BLaER1 treated with 17β-estradiol and CSF1 and Interleukin-3, amounts not matched to agents 10 nM and 100 nM (cell line): ENCODE measurements around the gene GNAQ.
A peak's percentile ranks its signal among the peaks of the same experiment; 100 is the strongest.

Experiments used
- H3K27ac ChIP-seq, 11 experiments: shearing (Covaris generic); formaldehyde crosslinking; 2 replicates each; pipeline ENCODE4 v1.8.1; 2022
- H3K27me3 ChIP-seq, 11 experiments: shearing (Covaris generic); formaldehyde crosslinking; 2 replicates each; pipeline ENCODE4 v1.8.1; 2022
- H3K36me3 ChIP-seq, 11 experiments: shearing (Covaris generic); formaldehyde crosslinking; 2 replicates each; pipeline ENCODE4 v1.8.1; 2022
- H3K4me1 ChIP-seq, 10 experiments: shearing (Covaris generic); formaldehyde crosslinking; 2 replicates each; pipeline ENCODE4 v1.8.1; 2022
- H3K4me2 ChIP-seq, 11 experiments: shearing (Covaris generic); formaldehyde crosslinking; 2 replicates each; pipeline ENCODE4 v1.8.1; 2022
- H3K4me3 ChIP-seq, 10 experiments: shearing (Covaris generic); formaldehyde crosslinking; 2 replicates each; pipeline ENCODE4 v1.8.1; 2022
- H3K9ac ChIP-seq, 11 experiments: shearing (Covaris generic); formaldehyde crosslinking; 2 replicates each; pipeline ENCODE4 v1.8.1; 2022
- H3K9me3 ChIP-seq, 11 experiments: shearing (Covaris generic); formaldehyde crosslinking; replicated peaks in 1 of 11; 2 replicates each; pipeline ENCODE4 v1.8.1; 2022
- H4K20me1 ChIP-seq, 11 experiments: shearing (Covaris generic); formaldehyde crosslinking; 2 replicates each; pipeline ENCODE4 v1.8.1; 2022
- Cebpa-rat ChIP-seq, 11 experiments: shearing (Covaris generic); IDR thresholded peaks; 2 replicates each; pipeline ENCODE4 v1.8.1; 2022

GNAQ gene

GRCh38 chr9:78005231-78006002 is 26.2 kb downstream of the GNAQ start:
- Histone ChIP-seq H3K27me3 (no peaks in the 10 kb centered on the region), H3K4me1 (peaks cover 8 to 84% (median 14%) of the 10 kb centered on the region in 10 experiments), H4K20me1 (peaks cover 11 to 100% (median 51%) of the 10 kb centered on the region in 11 experiments; a peak in 18 of 22 replicates)

GRCh38 chr9:78004478-78005229 is 27.0 kb downstream of the GNAQ start:
- no peak for TF ChIP-seq Cebpa-rat (IDR thresholded peaks at IDR 0.05)
- Histone ChIP-seq H3K27me3 (no peaks in the 10 kb centered on the region), H4K20me1 (peaks cover 13 to 100% (median 56%) of the 10 kb centered on the region in 11 experiments; a peak in 19 of 22 replicates), H3K9ac (no peak overlapping the region), H3K36me3 (peaks cover 0 to 35% (median 9%) of the 10 kb centered on the region in 11 experiments; a peak in 10 of 22 replicates), H3K4me2 (peak overlapping the region in 2 of 11 experiments; percentile 16 to 58; a peak in 3 of 22 replicates), H3K4me1 (peaks cover under 1 to 84% (median 6%) of the 10 kb centered on the region in 10 experiments; a peak in 17 of 20 replicates), H3K9me3 (peaks cover 0 to 4% (median 0%) of the 10 kb centered on the region in 11 experiments; a peak in 1 of 22 replicates), H3K4me3 (no peak overlapping the region), H3K27ac (no peak overlapping the region)

More at GRCh38 chr9:78005231-78006002, 26.2 kb downstream of the GNAQ start:
- no peak overlapping the region for H3K9ac ChIP-seq
- no peak overlapping the region for H3K4me3 ChIP-seq
- TF ChIP-seq Cebpa-rat (IDR thresholded peaks at IDR 0.05) = no peak
- peaks cover 0 to 4% (median 0%) of the 10 kb centered on the region in 11 experiments; a peak in 1 of 22 replicates for H3K9me3 ChIP-seq
- peaks cover 0 to 35% (median 9%) of the 10 kb centered on the region in 11 experiments; a peak in 10 of 22 replicates for H3K36me3 ChIP-seq
- H3K27ac ChIP-seq = no peak overlapping the region
- peak overlapping the region in 2 of 11 experiments; percentile 16 to 58; a peak in 2 of 22 replicates for H3K4me2 ChIP-seq

DNA sequence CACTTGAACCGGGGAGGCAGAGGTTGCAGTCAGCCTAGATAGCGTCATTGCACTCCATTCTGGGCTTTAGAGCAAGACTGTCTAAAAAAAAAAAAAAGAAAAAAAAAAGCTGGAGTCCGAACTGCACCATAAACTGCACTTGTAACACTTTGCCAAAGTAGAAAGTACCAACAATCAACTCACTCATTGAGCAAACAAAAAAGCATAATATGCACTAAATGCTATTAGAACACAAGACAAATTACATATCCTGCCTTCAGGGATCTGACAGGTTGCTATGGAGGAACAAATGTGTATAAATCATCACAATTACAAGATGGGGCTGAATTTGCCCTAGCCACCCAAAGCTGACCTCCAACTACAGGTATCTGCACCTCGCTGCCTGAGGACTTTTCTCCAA is 27.9 kb downstream of the GNAQ start:
- H3K4me1 ChIP-seq = peaks cover 0 to 84% (median 1%) of the 10 kb centered on the region in 10 experiments; a peak in 11 of 20 replicates
- TF ChIP-seq Cebpa-rat (IDR thresholded peaks at IDR 0.05) = no peak
- no peak overlapping the region; a peak in 1 of 22 replicates for H3K4me2 ChIP-seq
- H3K4me3 ChIP-seq = no peak overlapping the region
- peaks cover 0 to 35% (median 9%) of the 10 kb centered on the region in 11 experiments; a peak in 10 of 22 replicates for H3K36me3 ChIP-seq
- no peaks in the 10 kb centered on the region for H3K9me3 ChIP-seq
- no peak overlapping the region for H3K9ac ChIP-seq
- H3K27me3 ChIP-seq = no peaks in the 10 kb centered on the region
- no peak overlapping the region for H3K27ac ChIP-seq
- H4K20me1 ChIP-seq = peaks cover 15 to 100% (median 58%) of the 10 kb centered on the region in 11 experiments; a peak in 19 of 22 replicates

GRCh38 chr9:78001946-78002731 is 29.5 kb downstream of the GNAQ start:
- H3K4me1 ChIP-seq = peaks cover 13 to 84% (median 17%) of the 10 kb centered on the region in 10 experiments
- no peak overlapping the region for H3K27ac ChIP-seq
- no peak overlapping the region for H3K9ac ChIP-seq
- peaks cover 0 to 27% (median 9%) of the 10 kb centered on the region in 11 experiments; a peak in 10 of 22 replicates for H3K36me3 ChIP-seq
- peak overlapping the region in 1 of 11 experiments; percentile 17; a peak in 1 of 22 replicates for H3K4me2 ChIP-seq
- TF ChIP-seq Cebpa-rat (IDR thresholded peaks at IDR 0.05) = no peak
- peaks cover 30 to 100% (median 74%) of the 10 kb centered on the region in 11 experiments for H4K20me1 ChIP-seq
- no peak overlapping the region for H3K4me3 ChIP-seq
- H3K9me3 ChIP-seq = no peaks in the 10 kb centered on the region
- no peaks in the 10 kb centered on the region for H3K27me3 ChIP-seq

DNA sequence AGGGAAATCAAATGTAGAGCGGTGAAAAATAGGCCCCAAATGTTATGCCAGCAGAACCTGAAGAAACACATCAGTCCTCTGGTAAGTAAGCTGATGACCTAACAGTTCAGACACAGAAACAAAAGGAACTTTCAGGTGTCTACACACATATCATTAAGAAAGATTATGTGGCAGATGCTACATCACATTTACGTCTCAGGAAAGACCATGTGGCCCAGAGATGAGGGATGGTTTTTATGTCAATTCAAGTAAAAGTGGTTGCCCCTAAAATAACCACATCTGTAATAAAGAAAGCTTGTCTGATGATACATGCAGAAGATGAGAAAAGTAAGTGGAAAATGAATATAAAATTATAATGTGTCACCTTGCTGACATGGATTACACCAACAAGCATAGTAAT is 31.4 kb downstream of the GNAQ start:
- Histone ChIP-seq H3K9ac (no peak overlapping the region), H3K4me2 (peak overlapping the region in 2 of 11 experiments; percentile 65 to 71; a peak in 4 of 22 replicates), H3K4me3 (no peak overlapping the region), H3K9me3 (no peaks in the 10 kb centered on the region), H4K20me1 (peaks cover 39 to 100% (median 78%) of the 10 kb centered on the region in 11 experiments), H3K36me3 (peaks cover 0 to 29% (median 2%) of the 10 kb centered on the region in 11 experiments; a peak in 8 of 22 replicates), H3K27me3 (no peaks in the 10 kb centered on the region), H3K27ac (no peak overlapping the region), H3K4me1 (peaks cover 14 to 84% (median 20%) of the 10 kb centered on the region in 10 experiments)
- TF ChIP-seq Cebpa-rat (IDR thresholded peaks at IDR 0.05) = no peak

DNA sequence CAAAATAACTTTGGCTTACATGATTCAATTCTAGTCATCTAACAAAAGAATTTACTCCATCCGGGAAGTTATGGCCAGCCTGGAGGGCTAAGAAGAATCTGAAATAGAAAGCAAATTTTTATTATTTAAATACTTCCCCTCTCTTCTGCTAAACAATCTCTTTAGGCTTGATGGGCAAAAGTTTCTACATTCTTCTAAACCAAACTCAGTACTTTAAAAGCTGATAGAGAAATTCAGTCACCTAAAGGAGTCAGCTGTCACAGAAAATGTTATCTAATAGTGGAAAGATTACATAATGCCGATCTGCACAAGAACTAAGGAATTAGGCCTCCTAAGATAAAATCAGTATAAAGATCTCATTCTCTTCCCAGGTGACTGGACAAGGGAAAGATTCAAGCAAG is 32.4 kb downstream of the GNAQ start:
- H3K9me3 ChIP-seq = no peaks in the 10 kb centered on the region
- H4K20me1 ChIP-seq = peaks cover 39 to 100% (median 69%) of the 10 kb centered on the region in 11 experiments
- H3K9ac ChIP-seq = no peak overlapping the region
- peak overlapping the region in 5 of 11 experiments; percentile 65 to 83 (median 71); a peak in 6 of 22 replicates for H3K4me2 ChIP-seq
- no peaks in the 10 kb centered on the region for H3K27me3 ChIP-seq
- H3K27ac ChIP-seq = no peak overlapping the region
- H3K36me3 ChIP-seq = peaks cover 0 to 23% (median 0%) of the 10 kb centered on the region in 11 experiments; a peak in 4 of 22 replicates
- no peak overlapping the region for H3K4me3 ChIP-seq
- H3K4me1 ChIP-seq = peaks cover 14 to 75% (median 20%) of the 10 kb centered on the region in 10 experiments
- no peak for TF ChIP-seq Cebpa-rat (IDR thresholded peaks at IDR 0.05)

DNA sequence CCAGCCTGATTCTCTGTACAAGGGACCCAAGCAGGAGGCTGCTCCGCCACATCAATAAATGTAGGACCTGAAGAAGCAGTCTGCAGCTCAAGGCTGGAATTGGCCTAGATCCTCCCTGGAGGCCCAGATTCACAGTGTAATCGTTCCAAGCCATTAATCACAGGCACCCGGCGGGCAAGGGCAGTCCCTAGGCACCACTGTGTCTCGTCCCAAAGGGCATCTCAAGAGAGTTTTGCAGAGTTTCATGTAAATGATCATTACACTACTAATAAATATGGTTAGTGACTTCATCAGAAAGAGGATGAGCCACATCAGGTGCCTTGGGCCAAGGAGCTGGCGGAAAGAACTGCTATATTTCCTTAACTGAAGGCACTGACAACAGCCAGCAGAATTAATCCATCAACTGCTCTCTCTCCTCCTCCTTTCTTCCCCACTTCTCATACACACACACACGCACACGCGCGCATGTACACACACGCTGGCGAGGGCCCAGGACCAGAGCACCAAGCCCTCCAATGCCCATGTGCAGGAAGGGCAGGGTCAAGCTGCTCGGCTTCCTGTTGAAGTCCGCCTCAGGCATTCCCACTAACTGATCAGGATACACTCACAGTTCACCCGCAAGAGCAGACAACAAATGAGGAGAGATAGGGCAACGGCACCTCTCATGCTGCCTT is 33.9 kb downstream of the GNAQ start:
- Histone ChIP-seq H3K9me3 (peaks cover 0 to under 1% (median 0%) of the 10 kb centered on the region in 11 experiments; a peak in 1 of 22 replicates), H3K4me1 (peaks cover 14 to 74% (median 20%) of the 10 kb centered on the region in 10 experiments), H3K4me2 (peak overlapping the region; percentile 64 to 90 (median 80)), H3K27me3 (no peaks in the 10 kb centered on the region), H3K9ac (peak overlapping the region in 1 of 11 experiments; percentile 24; a peak in 2 of 22 replicates), H3K27ac (no peak overlapping the region; a peak in 2 of 22 replicates), H4K20me1 (peaks cover 29 to 98% (median 65%) of the 10 kb centered on the region in 11 experiments), H3K36me3 (peaks cover 0 to 16% (median under 1%) of the 10 kb centered on the region in 11 experiments; a peak in 9 of 22 replicates), H3K4me3 (no peak overlapping the region)
- no peak for TF ChIP-seq Cebpa-rat (IDR thresholded peaks at IDR 0.05)
